GM19467 (cell line): ENCODE measurements around the gene PRSS1.
"Not testable (repeated sequence)": the region's sequence is repeated elsewhere in the genome, so short reads cannot be mapped to it uniquely, and the experiment has no call there.

Experiments
- ATAC-seq: cut with Tn5 transposase; IDR thresholded peaks from one replicate; pipeline ENCODE4 v1.9.1; 2021; ENCODE audit warnings: mild to moderate bottlenecking, moderate library complexity; ENCODE audit not compliant: unreplicated experiment

The PRSS1 gene

DNA sequence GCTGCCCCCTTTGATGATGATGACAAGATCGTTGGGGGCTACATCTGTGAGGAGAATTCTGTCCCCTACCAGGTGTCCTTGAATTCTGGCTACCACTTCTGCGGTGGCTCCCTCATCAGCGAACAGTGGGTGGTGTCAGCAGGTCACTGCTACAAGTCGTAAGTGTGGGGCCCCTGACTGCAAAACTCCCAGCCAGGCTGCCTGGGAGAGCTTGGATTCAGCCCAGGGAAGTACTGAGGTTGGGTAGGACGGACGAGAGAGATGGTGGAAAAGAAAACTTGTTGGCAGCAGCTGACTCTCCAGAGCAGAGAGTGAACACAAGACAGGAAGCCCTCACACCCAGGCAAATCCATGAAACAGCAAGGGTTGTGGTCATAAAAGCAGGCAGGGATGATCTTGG, 22.8 kb downstream of the PRSS1 start:
- no peak for ATAC-seq

DNA sequence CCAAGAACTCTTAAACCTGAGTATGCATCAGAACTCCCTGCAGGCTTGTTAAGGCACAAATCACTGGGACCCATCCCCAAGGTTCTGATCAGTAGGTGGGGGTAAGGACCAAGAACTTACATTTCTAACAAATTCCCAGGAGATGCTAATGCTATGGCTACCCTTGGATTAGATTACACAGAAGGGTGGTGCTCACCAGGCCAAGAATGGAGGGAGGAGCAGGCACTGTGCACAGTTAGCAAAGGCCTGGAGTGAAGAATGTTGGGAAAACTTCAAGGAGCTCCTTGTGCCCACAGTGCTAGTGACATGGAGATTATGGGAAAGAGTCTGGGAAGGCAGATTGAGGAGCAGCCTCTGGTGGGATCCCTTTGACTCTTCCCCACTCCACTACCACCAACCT, 23.4 kb downstream of the PRSS1 start:
- no peak for ATAC-seq

DNA sequence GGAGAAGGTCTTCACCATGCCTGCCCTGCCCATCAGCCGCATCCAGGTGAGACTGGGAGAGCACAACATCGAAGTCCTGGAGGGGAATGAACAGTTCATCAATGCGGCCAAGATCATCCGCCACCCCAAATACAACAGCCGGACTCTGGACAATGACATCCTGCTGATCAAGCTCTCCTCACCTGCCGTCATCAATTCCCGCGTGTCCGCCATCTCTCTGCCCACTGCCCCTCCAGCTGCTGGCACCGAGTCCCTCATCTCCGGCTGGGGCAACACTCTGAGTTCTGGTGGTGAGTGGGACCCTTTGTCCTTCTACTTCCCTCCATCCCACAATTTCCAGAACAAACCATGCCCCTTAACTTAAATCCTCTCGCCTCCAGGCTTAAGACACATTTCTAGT, 24.0 kb downstream of the PRSS1 start:
- ATAC-seq = no peak

DNA sequence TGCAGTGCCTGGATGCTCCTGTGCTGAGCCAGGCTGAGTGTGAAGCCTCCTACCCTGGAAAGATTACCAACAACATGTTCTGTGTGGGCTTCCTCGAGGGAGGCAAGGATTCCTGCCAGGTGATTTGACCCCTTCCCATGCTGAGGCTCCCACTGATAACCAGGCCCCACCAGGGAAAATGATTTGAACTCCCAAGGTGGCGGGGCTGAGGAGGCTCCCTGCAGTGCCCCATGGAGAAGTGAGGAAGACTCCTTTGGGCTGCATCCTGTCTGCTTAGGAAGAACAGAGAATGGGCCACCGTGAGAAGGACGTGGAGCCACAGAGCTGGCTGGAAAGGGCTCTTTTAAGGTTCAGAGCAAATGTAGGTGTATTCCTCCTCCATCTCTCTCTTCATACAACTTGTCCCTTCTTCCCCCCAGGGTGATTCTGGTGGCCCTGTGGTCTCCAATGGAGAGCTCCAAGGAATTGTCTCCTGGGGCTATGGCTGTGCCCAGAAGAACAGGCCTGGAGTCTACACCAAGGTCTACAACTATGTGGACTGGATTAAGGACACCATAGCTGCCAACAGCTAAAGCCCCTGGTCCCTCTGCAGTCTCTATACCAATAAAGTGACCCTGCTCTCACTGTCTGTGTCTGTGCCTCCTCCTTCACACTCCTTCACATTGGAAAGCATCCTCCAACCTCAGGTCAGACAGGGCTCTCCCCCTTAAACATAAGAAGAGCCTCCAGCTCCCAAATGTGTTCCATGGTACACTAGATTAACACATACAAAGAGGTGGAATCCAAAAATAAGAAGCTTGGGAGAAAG, 24.9 kb downstream of the PRSS1 start:
- ATAC-seq = no peak

DNA sequence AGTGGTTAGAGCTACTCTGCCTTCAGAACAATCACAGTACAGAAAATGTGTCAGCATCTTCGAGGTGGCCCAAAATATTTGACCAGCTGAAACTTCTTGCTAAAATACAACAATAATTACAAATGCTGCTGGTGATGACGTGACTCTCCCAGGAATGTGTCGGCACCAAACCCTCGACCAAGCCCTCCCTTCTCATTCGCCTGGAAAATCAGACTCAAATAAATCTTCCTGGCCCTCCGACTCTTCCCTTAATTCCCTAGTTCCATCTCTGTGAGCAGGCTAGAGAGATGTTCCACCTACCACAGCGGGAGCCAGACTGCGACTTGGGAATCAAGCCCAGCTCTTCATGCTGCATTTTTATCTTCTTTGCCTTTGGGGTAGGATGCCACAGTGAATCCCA, 25.6 kb downstream of the PRSS1 start:
- ATAC-seq = no peak

DNA sequence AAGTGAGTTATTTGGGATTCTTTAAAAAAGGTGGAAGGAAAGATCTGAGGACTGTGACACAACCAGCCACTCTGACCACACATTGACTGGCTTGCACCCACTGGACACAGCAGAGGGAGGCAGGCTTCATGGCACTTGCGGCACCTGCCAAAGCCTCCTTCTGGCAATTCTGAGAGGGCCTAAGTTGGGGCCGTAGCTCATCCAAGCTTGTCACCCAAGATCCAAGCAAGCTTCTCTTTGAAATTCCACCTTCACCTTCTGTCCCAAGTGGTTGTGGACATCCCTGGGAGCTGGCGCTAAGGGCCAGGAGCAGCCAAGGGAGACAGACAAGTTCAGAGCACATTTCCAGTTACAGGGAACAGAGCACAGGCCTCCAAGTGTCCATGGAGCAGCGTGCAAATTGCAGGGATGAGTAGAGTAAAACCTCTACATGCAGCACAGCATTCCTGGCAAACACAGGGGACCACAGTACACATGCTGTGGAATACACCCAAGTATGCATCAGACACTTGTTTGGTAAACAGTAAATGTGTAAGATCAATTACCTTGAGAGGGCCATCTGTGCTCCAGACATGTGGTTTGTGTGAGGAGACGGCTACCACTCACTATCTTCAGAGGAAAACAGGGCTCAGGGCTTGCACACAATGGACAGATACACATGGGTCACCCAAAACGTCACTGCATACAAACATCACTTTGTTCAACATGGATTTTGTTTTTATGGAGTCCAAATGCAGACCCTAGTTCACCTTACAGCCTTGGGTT, 26.3 kb downstream of the PRSS1 start:
- ATAC-seq = not testable (repeated sequence)

DNA sequence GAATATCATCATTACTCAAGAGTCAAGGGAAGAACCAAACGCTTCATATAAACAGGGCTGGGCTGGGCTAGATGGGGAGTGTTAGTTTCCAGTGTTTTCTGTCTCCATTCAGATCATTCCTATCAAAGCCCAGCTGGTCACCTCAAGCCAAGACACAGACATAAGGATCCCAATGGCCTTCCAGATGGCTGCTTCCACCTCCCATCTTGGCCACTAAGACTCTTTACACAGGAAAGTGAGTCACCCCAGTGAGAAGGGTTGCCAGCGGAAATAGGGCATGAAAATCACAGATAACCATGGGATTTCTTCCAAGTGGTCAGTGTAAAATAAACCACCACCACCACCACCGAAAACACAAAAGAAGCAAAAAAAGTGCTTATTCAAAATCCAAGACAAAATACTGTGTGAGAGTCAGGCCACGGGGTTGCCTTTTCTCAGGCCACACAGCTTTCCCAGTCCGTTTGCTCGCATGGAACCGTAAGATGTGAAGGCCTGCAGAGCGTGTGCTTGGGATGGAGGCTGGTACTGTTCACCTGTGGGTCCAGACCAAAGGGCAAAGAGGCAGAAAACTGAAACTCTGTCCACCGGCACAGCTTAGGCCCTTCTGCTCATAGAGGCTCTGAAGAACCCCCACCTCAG, 27.1 kb downstream of the PRSS1 start:
- no peak for ATAC-seq

DNA sequence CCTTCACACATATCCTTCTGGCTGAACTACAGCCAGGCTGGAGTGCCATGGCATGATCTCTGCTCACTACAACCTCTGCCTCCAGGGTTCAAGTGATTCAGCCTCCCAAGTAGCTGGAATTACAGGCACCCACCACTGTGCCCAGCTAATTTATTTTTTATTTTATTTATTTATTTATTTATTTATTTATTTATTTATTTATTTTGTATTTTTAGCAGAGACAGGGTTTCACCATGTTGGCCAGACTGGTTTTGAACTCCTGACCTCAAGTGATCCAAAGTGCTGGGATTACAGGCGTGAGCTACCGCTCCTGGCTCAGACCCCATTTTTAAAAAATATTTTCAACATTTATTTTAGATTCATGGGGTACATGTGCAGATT, 27.6 kb downstream of the PRSS1 start:
- not testable (repeated sequence) for ATAC-seq

DNA sequence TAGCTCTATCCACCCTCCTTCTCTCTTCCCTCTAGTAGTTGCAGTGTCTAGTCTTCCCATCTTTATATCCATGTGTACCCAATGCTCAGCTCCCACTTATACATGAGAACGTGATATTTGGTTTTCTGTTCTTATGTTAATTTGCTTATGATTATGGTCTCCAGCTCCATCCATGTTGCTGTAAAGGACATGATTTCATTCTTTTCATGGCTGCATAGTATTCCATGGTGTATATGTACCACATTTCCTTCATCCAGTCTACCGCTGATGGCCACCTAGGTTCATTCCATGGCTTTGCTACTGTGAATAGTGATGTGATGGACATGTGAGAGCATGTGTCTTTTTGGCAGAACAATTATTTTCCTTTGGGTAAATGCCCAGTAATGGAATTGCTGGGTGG, 28.0 kb downstream of the PRSS1 start:
- no peak for ATAC-seq

DNA sequence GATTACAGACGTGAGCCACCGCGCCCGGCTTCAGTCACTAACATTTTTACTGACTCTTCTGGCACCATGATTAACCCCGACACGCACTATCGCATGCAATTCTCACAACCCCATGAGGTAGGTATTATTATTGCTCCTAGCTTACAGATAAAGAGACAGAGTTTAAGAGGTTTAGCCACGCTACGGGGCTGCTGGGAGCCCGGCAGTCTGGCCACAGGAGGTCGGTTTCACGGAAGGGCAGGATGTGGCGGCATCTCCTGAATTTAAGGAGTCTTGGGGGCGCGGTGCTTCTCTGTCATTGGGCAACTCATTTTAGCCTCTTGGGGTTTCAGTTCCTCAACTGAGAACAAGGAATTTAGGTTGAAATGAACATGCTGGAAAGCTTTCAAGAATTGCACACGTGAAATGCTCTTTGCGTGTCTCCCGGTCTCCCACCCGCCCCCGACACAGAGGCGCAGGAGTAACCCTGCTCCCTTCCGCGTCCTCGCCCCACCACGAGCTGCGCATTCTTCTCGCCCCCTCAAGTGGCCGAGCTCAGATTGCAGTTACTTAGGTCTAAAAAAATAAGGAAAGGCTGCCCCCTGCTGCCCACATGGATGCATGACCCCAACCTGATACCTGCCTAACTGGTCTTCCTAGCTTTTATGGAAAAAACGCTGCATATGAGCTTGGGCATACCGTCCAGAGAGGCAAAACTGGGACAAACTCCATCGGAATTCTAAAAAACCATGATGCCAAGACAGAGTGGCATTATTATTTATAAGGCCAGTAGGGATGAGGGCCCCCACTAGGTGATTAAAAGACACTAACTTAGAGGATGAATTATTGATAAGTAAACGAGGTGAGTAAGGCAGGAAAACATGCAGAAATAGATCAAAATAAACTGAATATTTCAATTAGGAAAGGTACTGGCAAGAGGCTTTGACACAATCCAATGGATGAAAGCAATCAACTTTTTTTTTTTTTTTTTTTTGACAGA, 33.9 kb downstream of the PRSS1 start:
- ATAC-seq = peak; percentile 94

DNA sequence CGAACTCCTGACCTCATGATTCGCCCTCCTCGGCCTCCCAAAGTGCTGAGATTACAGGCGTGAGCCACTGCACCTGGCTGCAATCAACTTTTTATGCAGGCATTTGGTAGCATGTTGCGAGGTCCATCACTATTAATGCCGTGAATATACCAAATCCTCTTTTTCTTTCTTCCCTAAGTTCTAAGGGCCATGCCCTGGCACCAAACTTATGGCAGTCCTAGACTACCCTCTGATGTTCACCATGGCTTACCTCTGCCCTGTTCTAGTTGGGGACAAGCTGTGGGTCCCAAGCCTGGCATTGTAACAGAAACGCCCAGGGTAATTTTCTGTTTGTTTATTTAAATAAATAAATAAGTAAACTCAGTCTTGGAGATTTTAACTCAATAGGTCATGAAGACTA, 34.8 kb downstream of the PRSS1 start:
- no peak for ATAC-seq

DNA sequence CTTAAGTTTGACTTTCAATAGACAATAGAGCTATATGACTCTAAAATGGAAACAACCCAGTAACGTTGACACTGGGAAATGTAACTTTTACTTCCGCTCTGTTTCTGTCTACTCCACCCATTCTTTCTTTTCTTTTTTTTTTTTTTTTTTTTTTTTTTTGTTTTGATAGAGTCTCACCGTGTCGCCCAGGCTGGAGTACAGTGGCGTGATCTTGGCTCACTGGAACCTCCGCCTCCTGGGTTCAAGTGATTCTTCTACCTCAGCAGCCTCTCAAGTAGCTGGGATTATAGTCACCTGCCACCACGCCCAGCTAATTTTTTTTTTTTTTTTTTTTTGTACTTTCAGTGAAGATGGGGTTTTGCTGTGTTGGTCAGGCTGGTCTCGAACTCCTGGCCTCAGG, 35.4 kb downstream of the PRSS1 start:
- no peak for ATAC-seq

DNA sequence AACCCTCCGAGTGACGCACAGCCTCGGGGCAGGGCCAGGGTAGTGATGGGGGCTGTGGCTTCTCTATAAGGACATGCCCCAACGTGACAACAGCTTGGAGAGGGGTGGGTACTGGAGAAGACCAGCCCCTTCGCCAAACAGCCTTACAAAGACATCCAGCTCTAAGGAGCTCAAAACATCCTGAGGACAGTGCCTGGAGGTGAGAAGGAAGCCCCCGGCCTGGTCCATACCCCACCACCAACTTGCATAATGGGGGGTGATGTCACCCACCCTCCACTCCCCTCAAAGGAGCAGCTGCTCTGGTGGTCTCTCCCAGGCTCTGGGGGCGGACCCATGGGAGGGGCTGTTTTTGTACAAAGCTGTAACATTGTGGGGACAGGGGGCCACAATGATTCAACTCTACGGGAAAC, 36.6 kb downstream of the PRSS1 start:
- no peak for ATAC-seq

DNA sequence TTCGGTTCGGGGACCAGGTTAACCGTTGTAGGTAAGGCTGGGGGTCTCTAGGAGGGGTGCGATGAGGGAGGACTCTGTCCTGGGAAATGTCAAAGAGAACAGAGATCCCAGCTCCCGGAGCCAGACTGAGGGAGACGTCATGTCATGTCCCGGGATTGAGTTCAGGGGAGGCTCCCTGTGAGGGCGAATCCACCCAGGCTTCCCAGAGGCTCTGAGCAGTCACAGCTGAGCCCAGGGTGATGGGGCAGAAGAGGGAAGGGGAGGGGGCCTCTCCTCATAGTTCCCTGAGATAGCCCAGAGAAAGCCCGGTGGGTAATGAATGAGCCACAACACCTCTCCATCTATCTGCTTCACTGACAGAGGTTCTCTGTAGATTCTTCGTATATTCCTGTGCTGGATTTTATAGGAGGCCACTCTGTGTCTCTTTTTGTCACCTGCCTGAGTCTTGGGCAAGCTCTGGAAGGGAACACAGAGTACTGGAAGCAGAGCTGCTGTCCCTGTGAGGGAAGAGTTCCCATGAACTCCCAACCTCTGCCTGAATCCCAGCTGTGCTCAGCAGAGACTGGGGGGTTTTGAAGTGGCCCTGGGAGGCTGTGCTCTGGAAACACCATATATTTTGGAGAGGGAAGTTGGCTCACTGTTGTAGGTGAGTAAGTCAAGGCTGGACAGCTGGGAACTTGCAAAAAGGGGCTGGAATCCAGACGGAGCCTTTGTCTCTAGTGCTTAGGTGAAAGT, 37.9 kb downstream of the PRSS1 start:
- ATAC-seq = no peak

DNA sequence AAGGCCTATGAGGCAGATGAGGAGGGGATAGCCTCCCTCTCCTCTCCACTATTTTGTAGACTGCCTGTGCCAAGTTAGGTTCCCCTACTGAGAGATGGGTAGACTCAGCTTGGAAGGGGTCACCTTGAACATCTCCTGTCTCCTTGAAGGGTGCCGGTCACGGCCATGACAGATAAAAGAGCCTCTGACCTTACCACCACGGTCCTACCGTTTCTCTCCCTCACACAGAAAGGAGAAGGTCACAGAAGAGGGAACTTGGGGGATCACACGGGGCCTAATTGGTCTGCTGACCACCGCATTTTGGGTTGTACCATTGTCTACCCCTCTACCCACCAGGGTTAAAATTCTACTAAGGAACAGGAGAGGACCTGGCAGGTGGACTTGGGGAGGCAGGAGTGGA, 38.5 kb downstream of the PRSS1 start:
- no peak for ATAC-seq

DNA sequence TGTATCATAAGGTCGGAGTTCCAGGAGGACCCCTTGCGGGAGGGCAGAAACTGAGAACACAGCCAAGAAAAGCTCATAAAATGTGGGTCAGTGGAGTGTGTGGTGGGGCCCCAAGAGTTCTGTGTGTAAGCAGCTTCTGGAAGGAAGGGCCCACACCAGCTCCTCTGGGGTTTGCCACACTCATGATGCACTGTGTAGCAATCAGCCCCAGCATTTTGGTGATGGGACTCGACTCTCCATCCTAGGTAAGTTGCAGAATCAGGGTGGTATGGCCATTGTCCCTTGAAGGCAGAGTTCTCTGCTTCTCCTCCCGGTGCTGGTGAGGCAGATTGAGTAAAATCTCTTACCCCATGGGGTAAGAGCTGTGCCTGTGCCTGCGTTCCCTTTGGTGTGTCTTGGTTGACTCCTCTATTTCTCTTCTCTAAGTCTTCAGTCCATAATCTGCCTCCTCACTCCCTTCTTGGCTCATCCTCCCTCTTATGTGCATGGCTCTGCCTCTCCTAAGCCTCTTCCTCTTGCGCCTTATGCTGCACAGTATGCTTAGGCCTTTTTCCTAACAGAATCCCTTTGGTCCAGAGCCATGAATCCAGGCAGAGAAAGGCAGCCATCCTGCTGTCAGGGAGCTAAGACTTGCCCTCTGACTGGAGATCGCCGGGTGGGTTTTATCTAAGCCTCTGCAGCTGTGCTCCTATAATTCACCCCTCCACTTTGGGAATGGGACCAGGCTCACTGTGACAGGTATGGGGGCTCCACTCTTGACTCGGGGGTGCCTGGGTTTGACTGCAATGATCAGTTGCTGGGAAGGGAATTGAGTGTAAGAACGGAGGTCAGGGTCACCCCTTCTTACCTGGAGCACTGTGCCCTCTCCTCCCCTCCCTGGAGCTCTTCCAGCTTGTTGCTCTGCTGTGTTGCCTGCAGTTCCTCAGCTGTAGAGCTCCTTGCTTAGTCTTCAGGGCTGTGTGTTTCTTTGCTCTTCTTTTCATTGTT, 39.3 kb downstream of the PRSS1 start:
- no peak for ATAC-seq

DNA sequence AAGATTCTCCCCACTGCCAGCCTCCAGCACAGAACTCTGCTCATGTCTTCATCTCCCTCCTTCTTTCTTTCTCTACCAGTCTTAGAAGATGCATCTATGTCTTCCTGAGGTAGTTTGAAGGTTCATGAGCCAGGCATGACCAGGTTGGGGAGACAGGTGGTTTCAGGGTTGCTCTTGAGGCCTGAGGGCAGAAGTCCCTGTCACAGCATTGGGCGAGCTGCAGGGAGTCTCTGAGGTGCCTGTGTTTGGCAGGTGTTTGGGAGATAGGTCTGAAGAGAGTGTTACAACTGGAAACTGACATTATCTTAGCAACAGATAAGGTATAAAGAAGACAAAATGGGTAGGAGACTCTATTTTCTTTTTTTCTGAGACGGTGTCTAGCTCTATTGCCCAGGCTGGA, 40.2 kb downstream of the PRSS1 start:
- no peak for ATAC-seq

DNA sequence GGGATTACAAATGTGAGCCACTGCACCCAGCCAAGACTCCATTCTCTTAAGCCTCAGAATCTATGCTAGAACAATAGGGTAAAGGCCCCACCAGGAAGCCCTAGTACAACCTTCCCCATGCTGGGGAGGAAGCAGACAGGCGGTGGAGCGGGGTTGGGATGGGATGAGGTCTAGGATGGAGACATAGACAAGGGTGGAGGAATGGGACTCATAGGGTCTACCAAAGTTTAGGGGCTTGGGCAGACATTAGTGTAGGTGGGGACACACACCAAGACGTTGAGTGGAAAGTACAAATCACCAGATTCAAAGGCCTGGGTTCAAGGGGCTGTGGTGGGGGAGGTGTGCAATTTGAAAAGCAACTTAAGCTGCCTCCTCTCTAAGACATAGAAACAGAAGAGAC, 40.8 kb downstream of the PRSS1 start:
- ATAC-seq = no peak

DNA sequence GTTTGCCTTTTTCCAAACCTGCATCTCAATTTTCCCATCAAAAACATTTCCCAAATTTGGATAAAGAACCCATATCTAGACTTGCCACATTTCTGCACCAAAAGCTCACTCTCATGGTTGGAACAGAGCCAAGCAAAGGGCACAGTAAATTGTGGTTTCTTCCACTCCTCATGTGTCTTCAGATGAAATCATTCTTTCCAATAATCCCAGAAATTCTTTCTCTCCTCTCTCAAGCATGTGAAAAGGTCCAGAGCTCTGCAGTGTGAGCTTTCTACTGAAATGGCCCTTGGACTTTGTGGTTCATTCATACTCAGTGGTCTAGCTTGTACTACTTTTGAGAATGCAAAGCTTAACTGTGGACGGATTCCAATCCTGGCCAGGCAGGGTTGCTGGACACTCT, 41.3 kb downstream of the PRSS1 start:
- ATAC-seq = no peak
